A549 (cell line): ENCODE data around the gene ATP4A. TPM values are rescaled to one million over a fixed set of nuclear protein-coding genes. Genes with fewer than 3 reads are reported as not detected.

Experiments
- ATAC-seq, 2 experiments: fragments of 200-7000 bp in 1 of 2; fragments of >200 bp in 1 of 2; cut with Nextera tagmentation in 1 of 2; cut with Tn5 transposase in 1 of 2; 3 replicates each; pipeline versions ENCODE4 v1.8.0 to v1.9.1; 2018 to 2020; ENCODE audit warnings: mild to moderate bottlenecking in 1 of 2, moderate library complexity in 1 of 2
- CTCF ChIA-PET: fragments of 300-600 bp; sonication (Branson Sonifier 250); formaldehyde crosslinking; extraction: SDS; loops from one replicate; lab custom pipeline; 2021; ENCODE audit warnings: antibody characterized with exemption, inconsistent platforms; lab: Yijun Ruan, JAX
- POLR2A ChIA-PET: fragments of 350-600 bp; formaldehyde crosslinking; extraction: SDS; loops from one replicate; lab custom pipeline; 2021; ENCODE audit warnings: antibody characterized with exemption, inconsistent platforms; lab: Yijun Ruan, JAX
- DNase-seq, 2 experiments: peaks; one replicate each; pipeline versions ENCODE4 v3.0.0 to v3.0.0-alpha.2; 2011 to 2016; ENCODE audit warnings: low read depth in 1 of 2, low spot score in 1 of 2
- FAIRE-seq: peaks from 2 replicates; lab custom pipeline; 2011; peaks lifted over from hg19 to GRCh38; lab: Jason Lieb, UNC
- H3K27ac ChIP-seq, 2 experiments: fragments of >200 bp; sonication (Bioruptor Twin); formaldehyde crosslinking; 3 replicates each; pipeline ENCODE4 v1.5.1; 2016 to 2017
- H3K4me1 ChIP-seq: fragments of >200 bp; sonication (Bioruptor Twin); formaldehyde crosslinking; 3 replicates; pipeline ENCODE4 v1.6.1; 2016
- H3K4me2 ChIP-seq: fragments of >200 bp; sonication (Bioruptor Twin); formaldehyde crosslinking; 3 replicates; pipeline ENCODE4 v1.6.1; 2016
- H3K4me3 ChIP-seq: fragments of >200 bp; sonication (Bioruptor Twin); formaldehyde crosslinking; 3 replicates; pipeline ENCODE4 v1.5.1; 2016
- H3K9me3 ChIP-seq: fragments of >200 bp; sonication (Bioruptor Twin); formaldehyde crosslinking; 3 replicates; pipeline ENCODE4 v1.6.1; 2016
- CHD2 ChIP-seq: fragments of 150-350 bp; IDR thresholded peaks from 2 replicates; pipeline ENCODE4 v1.6.1; 2014; ENCODE audit warnings: low read length; ENCODE audit not compliant: partially characterized antibody
- EP300 ChIP-seq, 2 experiments: fragments of >200 bp; sonication (Bioruptor Twin); formaldehyde crosslinking; IDR thresholded peaks; 2 replicates in 1 of 2; 3 replicates in 1 of 2; pipeline ENCODE4 v1.6.1; 2016 to 2017
- ESRRA ChIP-seq: fragments of 150-350 bp; IDR thresholded peaks from 2 replicates; pipeline ENCODE4 v1.6.1; 2014; ENCODE audit warnings: mild to moderate bottlenecking, low read length, borderline replicate concordance
- FOSB ChIP-seq: fragments of 250-450 bp; sonication (Bioruptor Pico); IDR thresholded peaks from 2 replicates; pipeline ENCODE4 v1.5.0; 2020; ENCODE audit warnings: mild to moderate bottlenecking, moderate library complexity
- HEYL ChIP-seq: fragments of 250-450 bp; sonication (Bioruptor Pico); IDR thresholded peaks from 2 replicates; pipeline ENCODE4 v1.8.0; 2021; ENCODE audit warnings: mild to moderate bottlenecking, moderate library complexity
- HOXA7 ChIP-seq: fragments of 250-450 bp; sonication (Bioruptor Pico); IDR thresholded peaks from 2 replicates; pipeline ENCODE4 v1.5.0; 2020; ENCODE audit warnings: mild to moderate bottlenecking, moderate library complexity
- HOXB13 ChIP-seq: fragments of 250-450 bp; sonication (Bioruptor Pico); IDR thresholded peaks from 2 replicates; pipeline ENCODE4 v1.5.0; 2020; ENCODE audit warnings: low read depth, mild to moderate bottlenecking, moderate library complexity
- JUN ChIP-seq, 2 experiments: fragments of >200 bp; sonication (Bioruptor Twin); formaldehyde crosslinking; IDR thresholded peaks; 2 replicates in 1 of 2; 3 replicates in 1 of 2; pipeline ENCODE4 v1.6.1; 2016 to 2017
- MYC ChIP-seq: IDR thresholded peaks from 2 replicates; pipeline ENCODE4 v1.6.1; 2012; ENCODE audit warnings: mild to moderate bottlenecking, inconsistent platforms, low read length, improper control_type of control experiment, borderline replicate concordance
- NR3C1 ChIP-seq: fragments of >200 bp; sonication (Bioruptor Twin); formaldehyde crosslinking; IDR thresholded peaks from 3 replicates; pipeline ENCODE4 v1.6.1; 2017
- PHF8 ChIP-seq: fragments of 200-600 bp; sonication (generic); IDR thresholded peaks from 2 replicates; pipeline ENCODE4 v1.6.1; 2016; ENCODE audit warnings: low read depth, mild to moderate bottlenecking, antibody characterized with exemption, moderate library complexity, borderline replicate concordance
- POLR2AphosphoS2 ChIP-seq: conservative IDR thresholded peaks from 2 replicates; pipeline ENCODE4 v1.6.1; 2012; ENCODE audit warnings: low read length, improper control_type of control experiment, inconsistent platforms
- RAD21 ChIP-seq, 2 experiments: fragments of >200 bp in 1 of 2; sonication (Bioruptor Twin) in 1 of 2; formaldehyde crosslinking in 1 of 2; IDR thresholded peaks in 1 of 2; conservative IDR thresholded peaks in 1 of 2; 2 replicates in 1 of 2; 3 replicates in 1 of 2; pipeline ENCODE4 v1.6.1; 2012 to 2018; ENCODE audit warnings: inconsistent platforms in 1 of 2
- RARB ChIP-seq: fragments of 250-450 bp; sonication (Bioruptor Pico); IDR thresholded peaks from 2 replicates; pipeline ENCODE4 v1.8.0; 2021; ENCODE audit warnings: mild to moderate bottlenecking, moderate library complexity
- RCOR1 ChIP-seq: fragments of 150-350 bp; IDR thresholded peaks from 2 replicates; pipeline ENCODE4 v1.6.1; 2014; ENCODE audit warnings: antibody characterized with exemption, low read length, low read depth
- RFX5 ChIP-seq: fragments of 450-650 bp; IDR thresholded peaks from 2 replicates; pipeline ENCODE4 v1.7.1; 2014; ENCODE audit warnings: antibody characterized with exemption, mild to moderate bottlenecking, moderate library complexity
- TFCP2L1 ChIP-seq: fragments of 250-450 bp; sonication (Bioruptor Pico); IDR thresholded peaks from 2 replicates; pipeline ENCODE4 v1.5.0; 2021; ENCODE audit warnings: mild to moderate bottlenecking
- TP53 ChIP-seq: fragments of 250-450 bp; sonication (Bioruptor Pico); IDR thresholded peaks from 2 replicates; pipeline ENCODE4 v1.5.0; 2021; ENCODE audit warnings: mild to moderate bottlenecking, moderate library complexity
- ZC3H11A ChIP-seq: fragments of 450-650 bp; IDR thresholded peaks from 2 replicates; pipeline ENCODE4 v1.6.1; 2014; ENCODE audit warnings: antibody characterized with exemption, mild to moderate bottlenecking
- ZFP36 ChIP-seq: fragments of 450-650 bp; IDR thresholded peaks from 2 replicates; pipeline ENCODE4 v1.6.1; 2014; ENCODE audit warnings: borderline replicate concordance; ENCODE audit not compliant: partially characterized antibody
- ZNF302 ChIP-seq: fragments of 250-450 bp; sonication (Bioruptor Pico); IDR thresholded peaks from 2 replicates; pipeline ENCODE4 v1.9.0; 2021; ENCODE audit warnings: inconsistent platforms, mild to moderate bottlenecking, moderate library complexity
- WGBS: methylation state at CpG from one replicate; pipeline ENCODE4 v1.1.6; 2017; ENCODE audit errors: missing lambda C conversion rate; 5-methylcytosine and 5-hydroxymethylcytosine counted together
- polyA plus RNA-seq, 4 experiments: library from polyadenylated mRNA; depleted of rRNA in 3 of 4; stranded (reverse); fragments of >200 nt; fragmentation: RNase III in 1 of 4; extraction: RNeasy Plus Mini Kit Qiagen cat#74134 plus additional on column Dnase treatment in 1 of 4; gene quantifications; 2 replicates in 3 of 4; 3 replicates in 1 of 4; pipeline ENCODE4 v1.2.3, GENCODE V29; 2011 to 2017
- TF ChIP-seq, protein P1 (sequence below): fragments of 450-650 bp; IDR thresholded peaks from 2 replicates; pipeline ENCODE4 v1.6.1; 2014; ENCODE audit warnings: antibody characterized with exemption

The ATP4A gene
- polyA plus RNA-seq, 2 of the 4 experiments (the other 2 are of a cell fraction) = not detected

DNA sequence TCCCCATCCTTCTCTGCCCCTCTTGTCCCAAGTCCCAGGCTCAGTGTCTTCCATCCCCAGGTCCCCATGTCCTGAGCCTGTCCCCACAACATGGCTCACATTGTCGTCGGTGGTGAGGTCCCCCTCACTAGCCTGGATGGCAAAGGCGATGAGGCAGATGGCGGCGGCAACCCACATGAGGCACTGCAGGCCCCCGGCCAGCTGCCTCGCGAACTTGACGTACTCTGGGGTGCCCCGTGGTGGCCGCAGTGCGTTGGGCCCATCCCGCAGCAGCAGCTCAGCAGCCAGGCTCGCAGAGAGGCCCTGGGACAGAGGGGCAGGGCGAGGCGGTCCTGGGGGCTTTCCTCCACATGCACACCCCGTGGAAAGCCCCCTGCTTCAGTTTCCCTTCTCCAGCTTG, 1.1 kb downstream of the ATP4A start:
- Histone ChIP-seq H3K4me1 (0 out of 3 replicates have a peak, but pooled peaks cover 6% of the 10 kb centered on the region), H3K9me3 (no peaks in the 10 kb centered on the region), H3K4me2 (no peak overlapping the region)
- FAIRE-seq = peak; percentile 81
- ATAC-seq = no peak
- CTCF ChIA-PET = interaction anchor here (0.7 to 5.4 kb wide), 8 partner anchors 11 to 340 kb away, joined by 3 to 37 read pairs (median 4); no protein-coding TSS in a partner anchor
- DNase-seq = no peak
- TF ChIP-seq RAD21 (conservative IDR thresholded peaks at IDR 0.05 in 1 of 2, IDR thresholded peaks at IDR 0.05 in 1 of 2) = no peak
- TF ChIP-seq EP300 (IDR thresholded peaks at IDR 0.05) = no peak
- no peak for TF ChIP-seq RARB (CRISPR knock-in tag)
- TF ChIP-seq MYC = no peak
- no peak for TF ChIP-seq FOSB (CRISPR knock-in tag)
- no peak for TF ChIP-seq HEYL (CRISPR knock-in tag)
- TF ChIP-seq POLR2AphosphoS2 = no peak
- no peak for TF ChIP-seq RFX5
- TF ChIP-seq, all 56 proteins: peak for 0
- 52% methylated on average over 17 of the region's 17 CpGs for WGBS
- no peak overlapping the region for H3K27ac ChIP-seq
- H3K4me3 ChIP-seq = no peak overlapping the region
- POLR2A ChIA-PET = no interaction called here

DNA sequence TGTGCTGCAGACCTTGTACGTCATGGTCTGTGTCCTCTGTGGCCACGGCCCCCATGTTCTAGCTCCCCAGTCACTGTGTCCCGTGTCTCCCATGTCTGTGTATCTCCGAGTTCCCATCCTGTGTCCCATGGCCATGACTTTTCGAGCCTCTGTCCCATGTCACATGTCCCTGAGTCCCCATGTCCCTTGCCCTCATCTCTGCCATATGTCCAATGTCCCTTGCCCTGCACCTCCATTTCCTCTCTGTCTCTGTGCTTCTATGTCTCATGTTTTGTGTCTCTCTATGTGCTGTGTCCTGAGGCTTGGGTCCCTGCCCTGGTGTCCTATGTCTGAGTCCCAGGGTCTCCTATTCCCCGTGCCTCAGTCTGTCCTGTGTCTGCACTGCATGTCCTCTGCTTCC, 2.0 kb downstream of the ATP4A start:
- Histone ChIP-seq H3K4me3 (no peak overlapping the region), H3K4me1 (0 out of 3 replicates have a peak, but pooled peaks cover 6% of the 10 kb centered on the region), H3K27ac (no peak overlapping the region), H3K9me3 (no peaks in the 10 kb centered on the region), H3K4me2 (no peak overlapping the region)
- DNase-seq (no peak), ATAC-seq (no peak), FAIRE-seq (no peak)
- CTCF ChIA-PET = interaction anchor here (1.0 to 6.9 kb wide), 2 partner anchors 13 to 204 kb away, joined by 3 to 80 read pairs; no protein-coding TSS in a partner anchor
- WGBS = 10% methylated on average over 6 of the region's 6 CpGs
- TF ChIP-seq MYC = no peak
- no peak for TF ChIP-seq HEYL (CRISPR knock-in tag)
- TF ChIP-seq, protein P1, sequence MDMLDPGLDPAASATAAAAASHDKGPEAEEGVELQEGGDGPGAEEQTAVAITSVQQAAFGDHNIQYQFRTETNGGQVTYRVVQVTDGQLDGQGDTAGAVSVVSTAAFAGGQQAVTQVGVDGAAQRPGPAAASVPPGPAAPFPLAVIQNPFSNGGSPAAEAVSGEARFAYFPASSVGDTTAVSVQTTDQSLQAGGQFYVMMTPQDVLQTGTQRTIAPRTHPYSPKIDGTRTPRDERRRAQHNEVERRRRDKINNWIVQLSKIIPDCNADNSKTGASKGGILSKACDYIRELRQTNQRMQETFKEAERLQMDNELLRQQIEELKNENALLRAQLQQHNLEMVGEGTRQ = no peak
- no peak for TF ChIP-seq ZNF302
- TF ChIP-seq RAD21 (conservative IDR thresholded peaks at IDR 0.05 in 1 of 2, IDR thresholded peaks at IDR 0.05 in 1 of 2) = no peak
- no peak for TF ChIP-seq NR3C1
- TF ChIP-seq ZC3H11A = no peak
- TF ChIP-seq JUN (IDR thresholded peaks at IDR 0.05) = no peak
- POLR2A ChIA-PET = no interaction called here

DNA sequence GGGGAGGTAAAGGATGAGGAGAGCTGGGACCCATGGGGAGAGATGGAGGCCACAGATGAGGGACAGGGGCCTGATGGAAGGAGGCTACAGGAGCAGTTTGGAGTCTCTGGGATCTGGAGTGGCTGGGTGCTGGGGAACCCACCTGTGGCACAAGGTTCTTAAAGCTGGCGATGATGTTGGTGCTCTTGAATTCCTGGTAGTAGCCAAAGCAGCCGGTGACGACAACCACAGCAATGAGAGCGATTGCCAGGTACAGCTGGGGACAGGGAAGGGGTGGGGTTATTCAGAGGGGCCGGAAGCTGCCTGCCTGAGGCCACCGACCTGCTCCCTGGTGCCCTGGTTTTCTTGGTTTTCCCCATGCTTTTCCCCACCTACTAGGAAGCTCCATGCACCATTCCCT, 2.8 kb downstream of the ATP4A start:
- TF ChIP-seq ESRRA = no peak
- no peak for TF ChIP-seq HOXA7 (CRISPR knock-in tag)
- ATAC-seq (no peak), FAIRE-seq (no peak), DNase-seq (no peak)
- Histone ChIP-seq H3K4me1 (0 out of 3 replicates have a peak, but pooled peaks cover 6% of the 10 kb centered on the region), H3K27ac (no peak overlapping the region), H3K4me2 (no peak overlapping the region), H3K9me3 (no peaks in the 10 kb centered on the region), H3K4me3 (no peak overlapping the region)
- ChIA-PET POLR2A (no interaction called here), CTCF (interaction anchor here (0.7 to 6.9 kb wide), 4 partner anchors 13 to 203 kb away, joined by 3 to 80 read pairs (median 4); no protein-coding TSS in a partner anchor)
- 27% methylated on average over 6 of the region's 6 CpGs for WGBS

DNA sequence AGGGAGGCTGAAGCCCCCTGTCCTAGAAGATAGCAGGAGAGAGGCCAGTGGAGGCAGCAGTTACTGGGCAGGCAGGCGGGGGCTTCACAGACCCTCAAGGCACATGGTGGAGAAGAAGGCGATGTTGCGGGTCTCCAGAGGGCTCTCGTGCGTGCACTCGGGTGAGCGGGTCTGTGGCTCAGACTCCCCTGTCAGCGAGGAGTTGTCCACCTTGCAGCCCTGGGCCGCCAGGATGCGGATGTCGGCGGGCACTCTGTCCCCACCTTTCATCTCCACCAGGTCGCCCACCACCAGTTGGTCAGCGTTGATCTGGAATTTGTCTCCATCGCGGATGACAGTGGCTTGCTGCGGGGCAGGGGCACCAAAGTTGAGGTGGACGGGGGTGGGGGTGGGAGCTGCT, 3.2 kb downstream of the ATP4A start:
- DNase-seq (no peak), ATAC-seq (no peak), FAIRE-seq (no peak)
- TF ChIP-seq PHF8 = no peak
- no peak for TF ChIP-seq MYC
- no peak for TF ChIP-seq ESRRA
- TF ChIP-seq ZNF302 = no peak
- TF ChIP-seq TFCP2L1 = no peak
- no peak for TF ChIP-seq CHD2
- TF ChIP-seq TP53 (CRISPR knock-in tag) = no peak
- TF ChIP-seq ZFP36 = no peak
- TF ChIP-seq RFX5 = no peak
- TF ChIP-seq HOXB13 = no peak
- no peak for TF ChIP-seq RCOR1
- POLR2A ChIA-PET = no interaction called here
- no peaks in the 10 kb centered on the region for H3K9me3 ChIP-seq
- H3K4me3 ChIP-seq = no peak overlapping the region
- 66% methylated on average over 18 of the region's 18 CpGs for WGBS
- 0 out of 3 replicates have a peak, but pooled peaks cover 6% of the 10 kb centered on the region for H3K4me1 ChIP-seq
- no peak overlapping the region for H3K4me2 ChIP-seq
- no peak overlapping the region for H3K27ac ChIP-seq
- CTCF ChIA-PET = interaction anchor here (0.8 to 6.9 kb wide), 2 partner anchors 12 to 22 kb away, joined by 4 to 80 read pairs; no protein-coding TSS in a partner anchor
